Occipital lobe (tissue), 2 donors: Measurements from ENCODE around the gene LRP6. TPM values are rescaled to one million over a fixed set of nuclear protein-coding genes. Genes with fewer than 3 reads are reported as not detected.
"Not testable (repeated sequence)": the region's sequence is repeated elsewhere in the genome, so short reads cannot be mapped to it uniquely, and the experiment has no call there.

ENCODE experiments used
- DNase-seq: peaks from one replicate; lab custom pipeline; 2025; lab: John Stamatoyannopoulos, UW
- total RNA-seq: library from RNA; depleted of rRNA; stranded (reverse); fragments of >200 nt; gene quantifications from one replicate; pipeline ENCODE4 v1.2.3, GENCODE V29; 2014

The LRP6 gene
- total RNA-seq, 1 donor from 2014 or later, result 95.3 TPM

DNA sequence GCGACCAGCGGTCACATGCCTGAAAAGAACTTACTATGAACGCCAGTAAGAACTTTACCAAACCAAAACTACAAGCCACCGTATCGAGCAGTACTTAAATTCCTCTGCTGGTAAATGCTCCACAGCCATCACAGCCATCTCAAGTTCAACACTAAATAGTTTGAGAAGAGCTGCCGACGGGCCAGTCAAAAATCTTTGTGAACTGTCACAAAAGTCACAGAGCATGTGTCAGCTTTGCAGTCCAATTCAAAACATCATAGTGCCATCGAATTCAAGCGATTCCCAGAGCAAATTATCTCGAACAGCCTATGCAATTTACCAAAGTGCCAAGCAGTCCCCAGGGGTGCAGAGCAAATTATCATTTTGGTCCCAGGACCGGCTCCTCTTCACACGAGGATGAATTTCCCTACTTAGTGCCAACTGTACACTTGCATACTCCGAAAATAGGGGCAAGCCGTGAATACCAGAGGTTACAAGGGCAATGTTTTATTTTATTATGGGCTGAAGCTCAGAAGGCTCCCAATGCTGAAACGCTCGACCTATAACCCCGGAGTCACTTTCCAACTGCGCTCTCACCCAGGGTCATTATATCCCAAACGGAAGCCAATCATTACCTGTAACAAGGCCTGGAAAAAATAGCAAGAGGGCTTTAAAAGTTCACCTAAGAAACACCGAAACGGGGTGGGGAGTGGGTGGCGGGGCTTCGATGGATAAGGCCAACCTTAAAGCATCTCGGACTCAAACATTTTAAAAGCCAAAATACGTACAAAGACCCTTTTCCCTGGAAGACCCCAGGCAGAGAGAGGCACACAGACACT lies 1.1 kb downstream of the LRP6 start:
- DNase-seq, result peak; percentile 24

DNA sequence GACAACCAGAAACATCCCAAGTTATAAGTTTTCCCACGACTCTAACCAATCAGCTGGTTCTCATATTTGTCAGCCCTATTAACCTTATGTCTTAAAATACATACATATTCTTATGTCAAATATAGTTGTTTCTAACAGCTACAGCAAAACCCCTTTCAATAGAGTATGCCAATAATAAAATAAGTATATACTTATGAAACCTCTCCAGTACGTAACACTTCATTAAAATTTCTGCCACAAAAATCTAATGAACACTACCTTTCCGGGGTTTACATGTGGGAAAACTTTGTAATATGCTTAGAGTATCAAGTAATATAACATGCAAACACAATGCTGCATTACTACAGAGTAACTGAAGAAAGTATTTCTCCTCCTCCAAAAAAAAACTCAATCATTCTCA lies 1.8 kb downstream of the LRP6 start:
- DNase-seq, result no peak

DNA sequence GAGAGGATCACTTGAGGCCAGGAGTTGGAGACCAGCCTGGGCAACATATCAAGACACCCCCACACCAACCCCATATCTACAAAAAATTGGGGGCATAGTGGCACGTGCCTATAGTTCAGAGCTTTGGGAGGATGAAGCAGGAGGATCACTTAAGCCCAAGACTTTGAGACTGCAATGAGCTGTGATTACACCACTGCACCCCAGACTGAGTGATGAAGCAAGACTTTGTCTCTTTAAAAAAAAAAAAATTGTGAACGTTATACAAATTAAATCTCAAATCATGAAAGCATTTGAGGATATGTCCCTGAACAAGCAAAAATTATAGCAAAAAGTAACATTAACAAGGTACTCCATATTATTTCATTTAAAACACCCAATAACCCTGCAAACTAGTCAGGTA lies 2.9 kb downstream of the LRP6 start:
- DNase-seq, result no peak

DNA sequence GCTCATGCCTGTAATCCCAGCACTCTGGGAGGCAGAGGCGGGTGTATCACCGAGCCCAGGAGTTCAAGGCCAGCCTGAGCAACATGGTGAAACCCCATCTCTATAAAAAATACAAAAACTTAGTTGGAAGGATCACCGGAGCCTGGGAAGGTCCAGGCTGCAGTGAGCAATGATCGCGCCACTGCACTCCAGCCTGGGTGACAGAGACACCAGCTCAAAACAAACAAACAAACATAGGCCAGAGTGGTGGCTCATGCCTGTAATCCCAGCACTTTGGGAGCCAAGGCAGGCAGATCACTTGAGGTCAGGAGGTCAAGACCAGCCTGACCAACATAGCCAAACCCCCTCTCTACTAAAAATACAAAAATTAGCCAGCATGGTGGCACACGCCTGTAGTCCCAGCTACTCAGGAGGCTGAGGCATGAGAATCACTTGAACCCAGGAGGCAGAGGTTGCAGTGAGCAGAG lies 10.5 kb downstream of the LRP6 start:
- not testable (repeated sequence) for DNase-seq

DNA sequence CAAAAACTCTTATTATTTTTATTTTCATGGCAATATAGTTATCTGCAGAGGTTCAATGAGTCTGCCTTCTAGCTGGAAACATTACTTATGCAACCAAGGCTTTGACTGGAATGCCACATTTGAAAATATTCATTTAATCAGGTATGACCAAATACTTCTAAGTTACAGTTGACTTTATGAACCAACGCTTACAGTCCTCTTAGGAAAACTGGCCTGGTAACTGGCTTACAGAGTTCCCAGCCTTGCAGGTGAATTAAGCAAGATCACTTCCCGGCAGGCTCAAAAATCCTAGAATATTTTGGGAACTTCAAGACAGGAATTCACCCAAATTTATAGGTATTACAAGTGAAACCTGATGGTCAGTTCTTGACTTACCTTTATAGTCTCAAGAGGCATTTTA lies 12.3 kb downstream of the LRP6 start:
- no peak for DNase-seq

DNA sequence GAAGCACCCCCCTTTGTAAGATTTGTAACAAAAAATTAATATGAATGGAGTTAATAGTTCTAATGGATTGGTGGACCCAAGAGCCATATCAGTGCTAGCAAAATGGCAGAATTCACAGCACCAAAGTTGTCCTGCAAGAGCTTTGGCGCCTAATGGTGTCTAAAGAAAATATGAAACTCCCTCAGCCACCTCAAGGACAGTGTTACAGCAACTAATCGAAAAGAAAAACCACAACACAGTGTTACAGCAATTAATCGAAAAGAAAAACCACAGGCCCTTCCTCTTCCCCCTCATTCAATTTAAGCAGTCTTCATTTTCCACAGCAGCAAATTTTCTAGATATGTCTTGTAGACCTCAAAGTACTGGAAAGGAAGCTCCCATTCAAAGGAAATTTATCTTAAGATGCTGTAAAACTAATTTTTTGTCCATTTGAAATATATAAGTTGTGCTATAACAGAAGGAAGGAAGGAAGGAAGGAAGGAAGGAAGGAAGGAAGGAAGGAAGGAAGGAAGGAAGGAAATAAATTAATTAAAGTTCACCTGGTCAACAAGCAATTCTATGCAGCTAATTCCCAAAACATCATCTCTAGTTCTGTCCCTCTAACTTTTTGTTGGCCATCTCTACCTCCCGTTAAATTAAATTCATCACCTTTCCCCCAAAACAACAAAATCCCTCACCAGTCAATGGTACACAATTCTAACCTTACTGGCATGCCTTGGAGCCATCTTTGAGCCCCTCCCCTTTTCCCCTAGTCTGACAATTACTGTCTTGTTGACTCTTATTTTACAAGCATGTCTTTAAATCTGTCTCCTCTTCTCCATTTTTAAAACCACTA lies 17.4 kb downstream of the LRP6 start:
- no peak for DNase-seq

DNA sequence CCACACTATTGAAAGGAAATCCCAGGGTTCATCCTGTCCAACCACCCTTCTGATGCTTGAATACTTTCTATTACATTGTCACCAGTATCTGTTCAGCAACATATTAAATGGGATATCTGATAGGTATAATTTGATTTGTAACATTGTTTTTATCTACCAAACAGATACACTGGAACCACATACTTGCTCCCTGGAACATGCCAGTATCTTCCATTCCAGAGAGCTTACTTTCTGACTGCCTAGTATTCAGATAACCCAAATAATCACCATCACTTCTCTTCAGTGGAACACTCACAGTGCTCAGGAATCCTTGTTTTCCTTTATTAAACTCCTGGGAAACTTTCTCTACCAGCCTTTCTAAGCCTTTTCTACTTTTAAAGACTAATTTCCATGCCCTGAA lies 19.3 kb downstream of the LRP6 start:
- no peak for DNase-seq

DNA sequence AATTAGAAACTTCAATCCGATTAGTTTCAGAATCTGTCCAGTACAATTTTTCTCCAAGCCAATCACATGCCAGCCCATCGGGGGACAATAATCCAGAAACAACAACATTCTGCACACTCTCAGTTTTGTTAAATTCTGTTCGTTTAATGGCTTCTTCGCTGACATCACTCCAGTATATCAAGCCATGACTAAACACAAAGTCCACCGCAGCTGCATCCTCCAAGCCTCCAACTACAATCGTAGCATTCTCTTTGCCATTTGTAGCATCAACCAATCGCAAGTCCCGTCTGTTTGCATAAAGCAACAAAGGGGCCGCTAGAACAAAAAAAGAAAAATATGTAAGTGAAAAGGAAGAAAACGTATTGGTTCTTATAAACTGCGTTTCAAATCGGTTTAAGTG lies 22.5 kb downstream of the LRP6 start:
- DNase-seq, result peak; percentile 41

DNA sequence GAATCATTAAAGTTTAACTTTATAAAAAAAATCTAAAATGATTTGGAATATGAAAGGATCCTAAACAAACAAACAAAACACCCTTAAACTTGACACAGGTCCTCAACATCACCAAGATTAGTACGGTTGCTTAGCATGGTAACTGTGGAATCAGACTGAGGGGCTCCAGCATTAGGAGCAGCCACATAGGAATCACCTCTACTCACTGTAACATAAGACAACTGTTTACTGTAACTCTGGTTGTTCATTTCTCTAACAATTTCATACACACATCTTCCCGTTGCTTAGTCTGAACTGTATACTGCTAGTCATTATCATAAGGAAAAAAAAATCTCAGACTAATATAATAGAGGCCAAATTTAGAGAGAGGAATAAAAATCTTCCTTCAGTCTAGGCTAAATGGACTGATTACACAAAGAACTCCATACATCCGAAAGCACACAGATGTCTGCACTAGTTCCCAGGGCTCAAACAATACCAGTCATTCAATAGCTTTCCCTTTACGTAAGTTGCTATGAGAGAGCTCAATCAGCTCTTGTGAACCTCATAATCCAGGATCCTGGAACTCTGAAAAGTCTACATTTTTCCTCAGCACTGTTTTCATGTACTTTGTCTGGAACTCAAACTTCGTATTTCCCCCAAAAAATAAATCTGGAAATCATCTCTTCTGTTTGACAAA lies 26.0 kb downstream of the LRP6 start:
- DNase-seq, result no peak

DNA sequence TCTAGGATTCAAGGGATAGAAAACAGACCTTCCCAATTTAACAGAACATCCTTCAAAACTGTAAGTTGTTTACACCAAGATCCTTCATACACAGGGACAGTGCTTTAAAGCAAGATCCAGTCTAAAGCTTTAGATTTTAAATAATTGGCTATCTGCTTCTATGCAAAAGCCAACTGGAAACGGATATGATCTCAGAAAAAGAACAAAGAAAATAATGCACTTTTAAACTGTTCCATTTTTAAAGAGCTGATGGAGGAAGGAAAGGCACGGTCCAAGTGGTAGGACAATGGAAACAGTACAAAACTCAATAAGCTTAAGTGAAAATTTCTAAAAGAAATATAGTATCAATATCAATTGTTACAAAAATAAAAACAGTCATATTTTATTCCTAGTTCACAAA lies 27.7 kb downstream of the LRP6 start:
- DNase-seq, result no peak

DNA sequence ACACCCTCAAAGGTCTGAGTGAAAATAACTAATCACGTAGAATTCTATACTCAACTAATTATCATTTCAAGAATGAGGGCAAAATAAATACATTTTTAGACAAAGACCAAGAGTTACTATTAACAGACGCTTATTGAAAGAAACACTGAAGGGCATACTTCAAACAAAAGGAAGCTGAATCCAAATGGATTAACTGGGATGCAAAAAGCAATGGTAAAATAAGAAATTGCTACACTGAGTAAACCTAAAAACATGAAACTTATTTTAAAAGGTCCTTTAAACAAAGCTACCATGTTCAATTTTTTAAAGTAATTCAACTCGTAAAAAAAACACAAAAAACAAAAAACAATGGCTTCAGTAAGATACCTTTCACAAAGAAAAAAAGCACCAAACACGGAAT lies 28.2 kb downstream of the LRP6 start:
- no peak for DNase-seq

DNA sequence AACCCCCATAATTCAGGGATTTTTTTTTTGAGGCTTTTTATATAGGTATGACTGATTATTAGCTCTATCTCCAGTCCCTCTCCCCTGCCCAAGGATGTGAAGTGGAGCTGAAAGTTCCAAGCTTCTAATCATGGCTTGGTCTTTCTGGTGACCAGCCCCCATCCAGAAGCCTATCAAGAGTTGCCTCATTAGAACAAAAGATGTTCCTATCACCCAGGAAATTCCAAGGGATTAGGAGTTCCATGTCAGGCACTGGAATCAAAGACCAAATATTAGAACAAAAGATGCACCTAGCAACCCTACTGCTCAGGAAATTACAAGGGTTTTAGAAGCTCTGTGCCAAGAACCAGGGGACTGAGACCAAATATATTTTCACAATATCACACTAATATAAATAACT lies 29.9 kb downstream of the LRP6 start:
- no peak for DNase-seq

DNA sequence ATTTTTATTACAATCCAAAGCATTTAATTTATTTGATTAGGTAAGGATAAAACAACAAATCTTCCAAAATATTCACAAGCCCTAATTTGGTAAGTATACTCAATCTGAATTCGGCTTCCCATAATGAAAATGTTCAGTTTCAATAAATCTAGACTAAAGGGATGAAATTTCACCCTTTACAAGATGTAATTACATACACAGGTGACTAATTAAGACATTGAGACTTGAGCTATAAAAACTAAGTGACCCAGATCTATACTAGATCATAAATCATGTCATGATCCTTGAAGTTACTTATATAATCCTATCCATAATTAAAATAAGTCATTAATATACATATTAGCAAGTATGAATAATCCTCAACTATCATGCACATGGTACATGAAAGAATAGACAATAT lies 36.6 kb downstream of the LRP6 start:
- DNase-seq, result no peak

DNA sequence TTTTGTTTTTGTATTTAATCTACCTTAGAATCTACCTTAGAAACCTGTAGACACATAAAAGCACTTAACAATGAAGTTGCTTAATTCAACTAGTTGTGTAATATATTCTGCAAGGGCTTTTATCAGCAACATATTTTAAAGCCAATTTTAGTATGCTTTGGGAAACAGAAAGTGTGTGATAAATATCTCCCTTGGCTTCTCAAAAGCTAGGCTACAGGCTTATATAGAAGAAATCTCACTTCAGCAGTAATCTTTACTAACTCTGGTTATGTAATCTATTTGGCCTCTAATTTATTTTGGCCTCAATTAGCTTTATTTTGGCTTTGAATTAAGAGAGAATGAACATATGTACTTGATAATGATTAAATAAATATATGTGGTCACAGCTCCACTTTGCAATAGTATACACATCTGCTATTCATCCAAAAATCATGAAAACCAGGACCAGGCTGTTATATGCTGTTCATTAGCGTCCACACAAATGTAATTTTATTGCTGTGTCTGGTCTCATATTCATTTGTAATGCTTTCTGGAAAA lies 37.2 kb downstream of the LRP6 start:
- no peak for DNase-seq

DNA sequence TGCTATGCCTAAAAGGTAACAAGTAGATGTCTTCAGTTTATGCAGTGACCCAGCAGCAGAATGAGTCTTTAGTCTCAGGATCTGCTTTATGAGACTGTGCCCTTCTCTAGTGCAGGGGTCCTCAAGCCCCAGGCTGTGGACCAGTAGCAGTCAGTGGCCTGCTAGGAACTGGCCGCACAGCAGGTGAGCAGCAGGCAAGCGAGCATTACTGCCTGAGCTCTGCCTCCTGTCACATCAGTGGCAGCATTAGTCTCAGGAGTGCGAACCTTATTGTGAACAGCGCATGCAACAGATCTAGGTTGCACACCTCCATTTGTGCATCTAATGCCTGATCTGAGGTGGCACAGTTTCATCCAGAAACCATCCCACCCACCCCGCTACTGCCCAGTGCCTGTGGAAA lies 38.4 kb downstream of the LRP6 start:
- DNase-seq, result no peak

DNA sequence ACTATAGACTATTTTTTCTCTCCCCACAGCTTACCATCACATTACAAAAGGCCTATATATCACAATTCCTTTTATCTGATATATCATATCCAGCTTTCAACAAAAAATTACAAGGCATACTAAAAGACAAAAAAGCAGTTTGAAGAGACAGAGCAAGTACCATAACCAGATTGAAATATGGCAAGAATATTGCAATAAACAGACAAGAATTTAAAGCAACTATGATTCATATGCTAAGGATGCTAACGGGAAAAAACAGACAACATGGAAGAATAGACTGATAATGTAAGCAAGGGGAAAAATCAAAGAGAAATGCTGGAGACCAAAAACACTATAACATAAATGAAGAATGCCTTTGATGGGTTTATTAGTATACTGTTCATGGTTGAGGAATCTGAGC lies 40.7 kb downstream of the LRP6 start:
- DNase-seq, result no peak

DNA sequence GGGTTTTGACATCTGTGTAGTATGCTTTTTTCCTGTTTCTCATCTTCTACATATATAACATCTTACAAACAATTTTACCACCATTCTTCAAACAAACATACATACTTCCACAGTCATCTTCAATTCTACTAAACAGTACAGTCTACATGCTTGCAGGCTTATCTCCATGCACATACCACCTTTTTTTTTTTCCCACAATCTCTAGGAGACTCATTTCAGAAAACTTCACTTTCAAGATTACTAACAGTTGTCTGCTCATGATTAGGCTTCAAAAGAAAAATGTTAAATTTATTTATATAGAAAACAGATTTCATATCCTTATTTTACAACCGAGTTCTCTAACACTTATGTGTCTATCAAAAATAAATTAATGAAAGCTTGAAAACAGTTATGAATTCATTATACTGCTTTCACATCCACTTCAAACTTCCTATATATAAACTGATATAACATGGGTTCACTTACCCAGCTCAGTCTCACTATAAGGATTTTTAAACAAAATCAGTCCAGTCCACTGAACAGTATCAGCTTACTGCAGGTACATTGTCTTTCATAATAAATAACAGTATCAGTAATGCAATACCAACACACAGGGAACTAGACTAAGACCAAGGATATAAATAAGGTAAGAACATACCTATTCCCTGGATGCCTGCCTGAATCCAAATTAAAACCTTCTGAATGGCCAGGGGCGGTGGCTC lies 42.5 kb downstream of the LRP6 start:
- no peak for DNase-seq

DNA sequence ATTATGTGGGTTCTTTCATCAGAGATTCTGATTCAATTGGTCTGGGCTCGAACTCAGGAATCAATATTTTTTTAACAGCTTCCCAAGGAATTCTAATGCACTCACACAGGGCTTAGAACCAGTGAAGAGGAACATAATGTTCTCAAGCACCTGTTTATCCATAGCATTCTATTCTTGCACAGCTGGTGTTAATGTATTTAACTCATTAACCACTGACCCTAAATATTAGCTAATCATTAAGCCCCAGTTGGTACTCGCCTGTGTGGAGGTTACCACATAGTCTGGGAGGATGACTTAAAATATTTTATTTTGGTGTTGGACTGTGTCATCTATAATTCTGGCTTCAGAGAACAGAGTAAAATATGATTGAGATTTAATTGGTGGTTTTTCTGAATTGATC lies 45.3 kb downstream of the LRP6 start:
- no peak for DNase-seq

DNA sequence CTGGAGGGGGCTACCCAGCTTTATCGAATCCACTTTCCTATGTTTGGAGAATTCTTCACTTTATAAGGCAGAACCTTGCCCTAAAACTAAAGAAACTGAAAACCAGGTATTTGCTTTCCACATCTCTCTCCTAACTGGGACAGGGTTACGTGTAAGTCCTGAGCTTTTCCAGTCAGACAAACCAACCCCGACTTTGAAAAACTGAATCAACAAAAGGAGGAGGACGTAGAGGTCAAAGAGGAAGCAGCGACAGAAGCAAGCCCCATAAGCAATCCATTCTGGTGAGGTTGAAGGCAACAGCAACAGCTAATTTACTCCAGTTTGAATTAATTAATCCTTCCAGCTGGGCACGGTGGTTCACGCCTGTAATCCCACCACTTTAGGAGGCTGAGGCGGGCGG lies 47.2 kb downstream of the LRP6 start:
- DNase-seq, result no peak

DNA sequence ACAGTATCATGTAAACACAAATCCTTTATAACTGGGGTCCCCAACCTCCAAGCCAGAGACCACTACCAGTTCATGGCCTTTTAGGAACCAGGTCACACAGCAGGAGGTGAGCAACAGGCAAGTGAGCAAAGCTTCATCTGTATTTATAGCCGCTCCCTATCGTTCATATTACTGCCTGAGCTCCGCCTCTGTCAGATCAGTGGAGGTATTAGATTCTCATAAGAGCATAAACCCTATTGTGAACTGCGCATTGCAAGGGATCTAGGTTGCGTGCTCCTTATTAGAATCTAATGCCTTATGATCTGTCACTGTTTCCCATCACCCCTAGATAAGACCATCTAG lies 49.9 kb downstream of the LRP6 start:
- DNase-seq, result no peak

DNA sequence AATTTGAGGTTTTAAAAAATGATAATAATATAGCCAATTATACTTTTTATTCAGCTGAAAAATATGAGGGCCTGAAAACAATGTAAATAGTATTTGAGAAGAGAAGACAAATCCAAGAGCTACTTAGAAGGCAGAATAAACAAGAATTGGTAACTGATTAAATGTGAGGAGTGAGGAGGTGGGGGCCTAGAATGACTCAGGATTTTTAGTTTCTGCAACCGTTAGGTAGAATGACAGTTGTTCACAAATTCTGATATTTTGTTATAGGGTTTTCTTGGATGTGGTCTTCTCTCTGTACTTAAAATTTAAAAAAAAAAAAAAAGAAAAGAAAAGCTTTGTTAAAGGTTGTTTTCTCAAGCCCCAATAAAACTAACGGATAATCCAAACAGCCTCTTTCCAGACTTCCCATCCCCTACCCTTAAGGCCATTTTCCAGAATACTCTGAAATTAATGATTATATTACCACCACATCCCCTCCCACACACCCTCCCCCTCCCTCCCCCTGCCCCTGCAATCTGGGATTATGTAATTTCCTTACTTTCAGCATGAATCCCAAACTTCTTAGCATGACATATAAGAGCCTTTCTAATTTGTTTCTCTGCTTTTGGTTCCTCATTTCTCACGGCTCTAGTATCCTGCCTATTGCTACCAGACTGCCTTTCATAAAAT lies 50.4 kb downstream of the LRP6 start:
- no peak for DNase-seq
